HG02852 (cell line): ENCODE results near the gene RILPL2.
"Not testable (repeated sequence)": the region's sequence is repeated elsewhere in the genome, so short reads cannot be mapped to it uniquely, and the experiment has no call there.

Experiments
- ATAC-seq: cut with Tn5 transposase; IDR thresholded peaks from one replicate; pipeline ENCODE4 v1.9.1; 2021; ENCODE audit warnings: mild to moderate bottlenecking, moderate library complexity; ENCODE audit not compliant: unreplicated experiment

RILPL2 gene

DNA sequence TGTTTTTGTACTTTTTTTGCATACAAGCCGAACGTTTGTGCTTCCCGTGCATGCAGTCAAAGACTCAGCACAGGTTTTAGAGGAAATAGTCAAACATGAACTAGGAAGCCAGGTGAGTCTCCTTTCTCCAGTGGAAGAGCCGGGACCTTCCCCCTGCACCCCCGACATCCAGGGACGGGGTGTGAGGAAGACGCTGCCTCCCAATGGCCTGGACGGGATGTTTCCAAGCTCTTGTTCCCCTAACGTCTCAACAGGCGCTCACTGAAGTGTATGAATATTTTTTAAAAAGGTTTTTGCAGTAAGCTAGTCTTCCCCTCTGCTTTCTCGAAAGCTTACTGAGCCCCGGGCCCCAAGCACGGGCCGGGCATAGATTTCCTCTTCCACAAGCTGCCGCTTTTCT lies 28.6 kb downstream of the RILPL2 start:
- not testable (repeated sequence) for ATAC-seq

DNA sequence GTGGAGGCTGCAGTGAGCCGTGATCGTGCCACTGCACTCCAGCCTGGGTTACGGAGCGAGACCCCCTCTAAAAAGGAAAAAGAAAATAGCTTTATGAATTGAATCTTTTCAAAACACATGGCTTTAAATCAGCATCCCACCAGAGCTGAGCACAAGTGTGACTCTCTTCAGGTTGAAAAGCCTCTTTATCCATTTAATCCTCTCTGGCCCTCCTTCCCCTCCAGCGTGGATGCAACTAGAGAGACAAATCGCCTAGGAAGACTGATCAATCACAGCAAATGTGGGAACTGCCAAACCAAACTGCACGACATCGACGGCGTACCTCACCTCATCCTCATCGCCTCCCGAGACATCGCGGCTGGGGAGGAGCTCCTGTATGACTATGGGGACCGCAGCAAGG lies 29.2 kb downstream of the RILPL2 start:
- not testable (repeated sequence) for ATAC-seq

DNA sequence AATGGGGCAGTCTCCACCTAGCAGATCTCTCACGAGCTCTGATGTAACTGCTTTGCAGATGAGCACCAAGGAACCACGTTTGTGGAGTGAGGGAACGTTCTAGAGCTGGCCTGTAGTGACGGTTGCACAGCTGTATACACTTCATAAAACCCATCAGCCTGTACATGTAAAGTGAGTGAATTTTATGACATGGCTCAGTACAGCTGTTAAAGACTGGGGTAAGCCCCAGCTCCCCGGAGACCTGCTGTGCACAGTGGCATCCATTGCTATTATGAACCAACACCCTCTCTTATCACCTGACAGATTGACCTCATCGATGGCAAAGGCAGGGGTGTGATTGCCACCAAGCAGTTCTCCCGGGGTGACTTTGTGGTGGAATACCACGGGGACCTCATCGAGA lies 31.9 kb downstream of the RILPL2 start:
- ATAC-seq: no peak

DNA sequence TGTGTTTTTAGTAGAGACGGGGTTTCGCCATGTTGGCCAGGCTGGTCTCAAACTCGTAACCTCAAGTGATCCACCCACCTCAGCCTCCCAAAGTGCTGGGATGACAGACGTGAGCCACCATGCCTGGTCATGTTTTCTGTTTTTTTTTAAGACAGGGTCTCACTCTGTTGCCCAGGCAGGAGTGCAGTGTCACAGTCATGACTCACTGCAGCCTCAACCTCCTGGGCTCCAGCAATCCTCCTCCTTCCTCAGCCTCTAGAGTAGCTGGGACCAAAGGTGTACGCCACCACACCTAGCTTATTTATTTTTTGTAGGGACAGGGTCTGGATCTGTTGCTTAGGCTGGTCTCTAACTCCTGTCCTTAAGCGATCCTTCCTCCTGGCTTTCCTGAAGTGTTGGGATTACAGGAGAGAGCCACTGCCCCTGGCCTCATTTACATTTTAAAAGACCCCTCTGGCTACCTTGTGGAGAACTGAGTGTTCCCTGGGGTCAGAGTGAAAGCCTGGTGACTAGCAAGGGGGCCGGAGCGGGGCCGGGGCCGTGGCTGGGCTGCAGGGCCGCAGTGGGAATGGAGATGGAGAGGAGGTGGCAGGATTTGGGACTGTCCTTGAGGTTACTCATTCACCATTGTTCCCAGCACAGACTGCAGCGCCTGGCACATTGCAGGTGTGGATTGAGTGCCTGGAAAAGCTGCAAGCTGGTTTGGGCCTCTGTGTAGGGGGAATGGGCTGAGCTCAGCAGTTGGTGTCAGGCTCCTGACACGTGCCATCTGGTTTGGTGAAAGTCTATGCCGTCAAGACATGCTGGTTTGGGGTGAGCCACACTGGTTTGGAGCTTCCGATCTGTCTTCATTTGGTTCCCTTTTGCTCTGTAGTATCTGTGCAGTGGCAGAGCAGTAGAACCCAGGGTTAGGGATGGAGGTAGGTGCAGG lies 34.5 kb downstream of the RILPL2 start:
- no peak for ATAC-seq

DNA sequence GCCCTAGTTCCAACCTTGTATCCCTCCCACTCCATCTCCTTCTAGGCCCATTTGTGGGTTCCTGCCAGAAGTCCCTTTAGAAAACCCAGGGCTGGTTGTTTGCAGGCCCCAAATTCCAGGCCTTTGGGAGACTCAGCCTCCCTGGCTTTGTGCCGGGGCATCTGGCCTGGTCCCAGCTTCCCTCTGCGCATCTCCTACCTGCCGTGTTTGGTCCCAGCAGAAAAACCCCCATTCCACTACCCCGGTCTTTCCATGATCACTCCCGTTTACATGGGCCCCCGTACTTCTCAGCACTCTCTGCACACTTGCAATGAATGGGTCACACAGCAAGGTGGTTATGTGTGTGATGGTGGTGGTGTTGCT lies 37.2 kb downstream of the RILPL2 start:
- no peak for ATAC-seq

DNA sequence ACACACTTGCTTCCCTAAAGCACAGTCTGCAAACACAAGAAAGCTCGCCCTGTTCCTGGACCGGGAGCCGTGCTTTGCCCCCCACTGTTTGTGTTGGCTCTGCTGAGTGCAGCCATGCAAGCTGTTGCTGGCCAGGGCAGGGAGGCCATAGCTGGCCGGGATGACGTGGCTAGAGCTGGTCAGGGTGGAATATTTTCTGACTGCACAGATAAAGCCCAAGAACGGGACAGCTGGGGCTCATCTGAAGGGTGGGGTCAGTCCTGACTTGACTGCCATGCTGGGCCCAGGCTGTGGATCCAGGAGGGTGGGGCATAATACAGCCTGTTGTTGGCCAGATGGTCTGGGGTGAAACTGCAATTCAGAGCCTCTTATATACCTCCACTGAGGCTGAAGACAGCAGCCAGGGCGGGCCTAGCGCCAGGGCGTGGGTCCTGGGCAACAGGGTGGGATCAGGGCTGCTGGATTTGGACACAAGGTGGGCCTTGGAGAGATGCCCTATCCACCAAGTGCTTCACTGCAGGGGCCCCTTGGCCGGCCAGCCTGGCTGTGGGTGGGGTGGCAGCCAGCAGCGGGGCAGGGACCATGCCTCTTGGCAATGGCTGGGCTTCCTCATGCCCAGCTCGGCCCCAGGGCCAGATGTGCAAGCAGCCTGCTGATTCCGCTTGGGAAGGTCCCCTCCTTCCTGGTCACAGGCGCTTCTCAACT lies 37.8 kb downstream of the RILPL2 start:
- no peak for ATAC-seq

DNA sequence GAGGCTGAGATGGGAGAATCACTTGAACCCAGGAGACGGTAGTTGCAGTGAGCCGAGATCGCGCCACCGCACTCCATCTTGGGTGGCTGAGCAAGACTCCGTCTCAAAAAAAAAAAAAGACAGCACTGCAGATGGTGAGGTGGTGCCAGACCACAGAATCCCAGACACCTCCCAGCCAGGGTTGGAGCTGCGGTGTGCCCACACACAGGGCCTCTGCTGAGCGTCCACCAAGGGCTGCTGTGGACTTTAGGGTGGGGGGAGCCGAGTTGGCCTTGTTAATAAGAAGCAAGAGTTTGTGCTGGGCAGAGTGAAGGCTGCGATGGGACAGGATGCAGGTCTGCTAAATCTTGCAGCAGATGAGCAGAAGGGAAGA lies 38.3 kb downstream of the RILPL2 start:
- no peak for ATAC-seq

DNA sequence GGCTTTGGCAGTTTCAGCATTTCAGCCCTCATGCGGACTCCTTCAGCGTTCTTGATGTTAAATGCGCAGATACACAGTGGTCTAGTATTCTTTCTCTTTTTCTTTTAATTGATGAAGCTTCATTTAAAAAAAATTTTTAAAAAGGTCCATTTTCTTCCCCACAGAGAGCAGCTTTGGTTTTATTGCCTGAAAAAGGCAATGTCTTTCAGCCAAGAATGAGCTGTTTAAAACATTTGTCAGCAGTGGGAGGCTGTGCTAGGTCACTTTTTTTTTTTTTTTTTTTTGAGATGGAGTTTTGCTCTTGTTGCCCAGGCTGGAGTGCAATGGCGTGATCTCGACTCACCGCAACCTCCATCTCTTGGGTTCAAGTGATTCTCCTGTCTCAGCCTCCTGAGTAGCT lies 39.1 kb downstream of the RILPL2 start:
- ATAC-seq: no peak

DNA sequence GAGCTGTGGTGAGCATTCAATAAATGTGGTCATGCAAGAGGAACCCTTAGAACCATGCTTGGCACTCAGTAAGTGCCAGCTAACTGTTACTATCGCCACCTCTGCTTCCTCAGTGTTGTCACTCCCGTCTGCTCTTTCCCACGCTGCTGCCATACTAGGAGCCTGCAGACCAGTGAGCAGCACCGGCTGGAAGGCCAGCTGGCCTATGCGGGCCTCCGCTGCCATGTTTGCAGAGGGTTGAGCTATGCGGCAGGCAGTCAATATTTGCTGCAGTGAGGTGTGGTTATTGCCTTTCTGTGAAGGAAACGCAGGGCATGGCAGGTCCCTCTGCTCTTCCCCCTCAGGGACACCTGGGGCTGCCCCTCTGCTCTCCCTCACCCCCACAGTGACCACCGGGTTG lies 39.5 kb downstream of the RILPL2 start:
- ATAC-seq: no peak

DNA sequence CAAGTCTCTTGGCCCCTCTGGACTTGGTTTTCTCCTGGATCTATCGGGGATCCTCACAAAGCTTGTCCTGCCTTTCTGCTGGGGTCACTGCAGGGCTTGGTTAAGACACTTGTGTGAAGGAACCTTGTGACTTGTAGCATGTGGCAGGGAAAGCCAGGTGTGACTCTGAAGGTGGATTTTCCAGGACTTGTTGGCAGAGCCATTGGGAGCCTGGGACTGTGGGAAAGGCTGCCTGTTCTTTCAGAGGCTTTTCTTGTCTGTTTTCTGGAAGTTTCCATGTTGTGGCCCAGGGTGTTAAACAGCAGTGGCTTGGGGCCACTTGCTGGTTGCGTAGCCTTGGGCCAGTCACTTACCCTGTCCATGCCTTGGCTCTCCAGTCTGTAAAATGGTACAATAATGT lies 39.9 kb downstream of the RILPL2 start:
- no peak for ATAC-seq

DNA sequence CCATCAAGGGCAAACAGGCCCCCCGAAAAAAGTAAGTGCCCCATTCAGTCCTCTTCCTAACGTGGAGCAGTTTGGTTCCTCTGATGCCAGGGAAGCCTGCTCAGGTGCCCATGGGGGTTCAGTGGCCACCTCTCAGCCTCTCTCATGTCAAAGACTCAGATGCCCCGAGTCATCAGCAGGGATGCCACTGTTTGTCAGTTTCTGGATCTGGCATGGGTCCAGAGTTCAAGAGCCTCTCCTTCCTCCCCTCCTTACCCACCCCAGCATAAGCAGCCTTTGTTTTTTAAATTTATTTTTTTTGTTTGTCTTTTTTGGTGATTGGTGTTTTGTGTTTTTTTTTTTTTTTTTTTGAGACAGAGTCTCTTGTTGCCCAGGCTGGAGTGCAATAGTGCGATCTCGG lies 41.2 kb downstream of the RILPL2 start:
- no peak for ATAC-seq

DNA sequence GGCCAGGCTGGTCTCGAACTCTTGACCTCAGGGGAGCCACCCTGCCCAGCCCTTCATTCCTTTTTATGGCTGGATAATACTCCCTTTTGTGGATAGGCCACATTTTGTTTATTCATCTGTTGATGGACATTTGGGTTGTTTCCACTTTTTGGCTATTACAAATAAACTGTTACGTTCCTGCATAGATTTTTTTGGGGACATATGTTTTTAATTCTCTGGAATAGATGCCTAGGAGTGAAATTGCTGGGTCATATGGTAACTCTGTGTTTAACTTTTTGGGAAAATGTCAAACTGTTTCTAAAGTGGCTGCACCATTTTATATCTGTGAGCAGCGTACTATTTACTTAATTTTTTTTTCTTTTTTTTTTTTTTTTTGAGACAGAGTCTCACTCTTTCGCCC lies 42.7 kb downstream of the RILPL2 start:
- ATAC-seq: no peak

DNA sequence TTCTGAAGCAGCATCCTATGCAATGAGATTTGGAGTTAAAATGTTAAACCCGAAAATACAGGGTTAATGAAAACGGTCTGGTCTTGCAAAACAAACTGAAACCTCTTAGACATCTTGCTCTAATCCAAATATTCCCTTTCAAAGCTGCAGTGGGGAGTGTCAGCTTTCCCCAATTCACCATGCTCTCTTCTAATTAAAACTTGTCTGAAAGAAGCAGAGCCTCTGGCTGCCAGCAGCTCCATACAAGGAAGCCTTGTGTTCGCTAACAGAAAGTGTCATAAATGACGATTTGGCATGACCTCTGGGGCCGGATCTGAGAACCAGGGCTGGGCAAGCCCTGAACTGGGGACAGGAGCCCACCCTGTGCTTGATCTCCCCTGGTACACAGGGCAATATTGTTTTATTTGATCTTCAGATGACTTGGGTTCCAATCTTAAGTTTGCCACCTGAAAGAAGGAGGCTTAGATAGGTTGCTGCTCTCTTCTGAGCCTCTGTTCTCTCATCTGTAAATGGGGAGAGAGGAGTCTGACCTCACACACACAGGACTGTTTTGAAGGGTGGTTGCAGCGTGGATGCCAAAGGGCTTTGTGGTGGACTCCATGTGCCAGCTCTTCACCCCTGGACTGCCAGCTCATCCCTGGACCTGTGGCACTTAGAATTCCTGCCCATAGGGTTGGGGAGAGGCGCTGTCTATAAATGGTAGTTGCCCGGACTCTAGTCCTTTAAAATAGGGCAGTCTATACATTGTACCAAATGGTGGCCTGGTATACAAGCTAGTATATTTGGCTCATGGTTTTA lies 44.7 kb downstream of the RILPL2 start:
- ATAC-seq: no peak

DNA sequence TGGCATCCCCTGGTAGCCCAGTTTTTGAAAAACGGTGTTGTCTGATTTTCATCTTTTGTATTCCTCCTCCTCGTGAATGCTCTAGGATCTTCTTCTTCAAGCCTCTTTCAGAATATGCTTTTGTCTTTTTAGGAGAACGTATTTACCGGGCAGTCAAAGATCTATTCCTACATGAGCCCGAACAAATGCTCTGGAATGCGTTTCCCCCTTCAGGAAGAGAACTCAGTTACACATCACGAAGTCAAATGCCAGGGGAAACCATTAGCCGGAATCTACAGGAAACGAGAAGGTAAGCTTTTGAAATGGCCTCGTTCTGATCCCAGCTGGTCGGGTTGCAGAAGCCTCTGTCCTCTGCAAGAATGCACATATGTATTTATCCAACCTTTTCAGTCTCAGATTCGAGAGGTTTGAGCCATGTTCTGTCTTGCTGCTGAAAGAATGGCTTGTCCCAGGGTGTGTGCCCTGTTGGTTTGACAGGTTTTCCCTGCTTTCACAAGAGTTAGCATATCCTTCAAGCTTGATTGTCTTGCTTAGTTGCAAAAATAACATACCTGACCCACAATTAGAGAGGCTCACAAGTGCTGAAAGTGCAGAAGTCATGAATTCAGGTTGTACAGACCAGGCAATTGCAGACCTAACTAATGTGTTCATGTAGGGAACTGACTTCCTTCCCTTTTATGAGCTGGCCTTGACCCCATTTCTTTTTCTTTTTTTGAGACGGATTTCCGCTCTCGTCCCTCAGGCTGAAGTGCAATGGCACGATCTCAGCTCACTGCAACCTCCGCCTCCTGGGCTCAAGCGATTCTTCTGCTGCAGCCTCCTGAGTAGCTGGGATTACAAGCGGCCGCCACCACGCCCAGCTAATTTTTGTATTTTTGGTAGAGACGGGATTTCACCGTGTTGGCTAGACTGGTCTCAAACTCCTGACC lies 45.7 kb downstream of the RILPL2 start:
- ATAC-seq: no peak

DNA sequence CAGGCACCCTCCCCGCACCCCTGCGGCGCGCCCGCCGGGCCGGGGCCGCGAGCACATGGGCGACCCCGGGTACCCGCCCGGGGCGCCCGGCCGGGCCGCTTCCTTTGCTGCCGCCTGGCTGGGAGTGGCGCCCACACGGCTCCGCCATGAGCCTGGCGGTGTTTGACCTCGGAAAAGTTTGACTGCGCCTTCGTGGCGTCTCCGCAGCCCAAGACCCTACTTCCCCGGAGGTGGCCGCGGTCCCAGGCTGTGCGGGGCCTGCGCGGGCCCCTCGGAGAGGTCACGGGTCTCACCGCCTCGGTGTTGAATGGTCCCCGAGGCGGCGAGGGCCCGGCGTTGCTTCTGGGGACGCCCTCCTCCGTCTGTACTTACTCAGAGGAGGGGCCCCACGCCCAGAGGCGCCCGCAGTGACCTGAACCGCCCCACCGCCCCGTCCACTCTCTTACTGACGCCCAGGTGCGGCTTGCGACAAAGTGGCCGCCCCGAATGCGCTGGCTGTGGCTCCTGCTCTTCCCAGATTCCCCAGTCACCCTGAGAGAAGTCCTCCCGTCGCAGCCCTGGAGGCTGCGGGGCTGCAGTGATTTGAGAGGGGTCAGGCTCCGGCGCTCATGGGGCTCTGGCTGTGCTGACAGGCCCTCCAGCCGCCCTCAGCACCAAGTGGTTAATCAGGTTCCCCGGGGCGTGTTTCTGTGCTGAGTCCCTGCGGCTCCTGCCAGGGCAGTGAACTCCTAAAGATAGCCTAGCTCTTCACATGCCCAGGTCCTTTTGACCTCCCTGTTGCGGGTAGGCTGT lies 46.7 kb downstream of the RILPL2 start:
- ATAC-seq: no peak

DNA sequence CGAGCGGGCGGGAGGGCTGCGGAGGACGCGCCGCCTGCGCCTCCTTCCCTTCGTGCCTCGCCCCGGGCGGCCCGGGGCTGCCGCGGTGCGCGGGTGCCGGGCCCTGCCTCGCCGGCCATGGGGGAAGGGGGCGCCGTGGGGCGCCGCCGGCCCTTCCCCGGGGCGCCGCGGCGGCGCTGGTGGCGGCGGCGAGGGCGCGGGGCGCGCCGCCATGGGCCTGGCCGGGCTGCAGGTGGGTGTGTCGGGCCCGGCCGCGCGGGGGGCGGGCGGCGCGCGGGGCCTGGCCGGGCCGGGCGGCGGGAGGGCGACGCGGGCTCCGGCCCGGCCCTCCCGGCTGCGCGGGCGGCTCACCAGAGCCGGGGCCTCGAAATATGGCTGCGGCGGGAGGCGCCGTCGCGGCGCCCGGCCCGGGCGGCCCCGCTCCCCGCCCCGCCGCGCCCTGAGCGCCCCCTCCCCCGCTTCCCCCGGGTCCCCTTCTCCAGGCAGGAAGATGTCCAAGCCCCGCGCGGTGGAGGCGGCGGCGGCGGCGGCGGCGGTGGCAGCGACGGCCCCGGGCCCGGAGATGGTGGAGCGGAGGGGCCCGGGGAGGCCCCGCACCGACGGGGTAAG lies 47.4 kb downstream of the RILPL2 start:
- peak; percentile 13 for ATAC-seq

DNA sequence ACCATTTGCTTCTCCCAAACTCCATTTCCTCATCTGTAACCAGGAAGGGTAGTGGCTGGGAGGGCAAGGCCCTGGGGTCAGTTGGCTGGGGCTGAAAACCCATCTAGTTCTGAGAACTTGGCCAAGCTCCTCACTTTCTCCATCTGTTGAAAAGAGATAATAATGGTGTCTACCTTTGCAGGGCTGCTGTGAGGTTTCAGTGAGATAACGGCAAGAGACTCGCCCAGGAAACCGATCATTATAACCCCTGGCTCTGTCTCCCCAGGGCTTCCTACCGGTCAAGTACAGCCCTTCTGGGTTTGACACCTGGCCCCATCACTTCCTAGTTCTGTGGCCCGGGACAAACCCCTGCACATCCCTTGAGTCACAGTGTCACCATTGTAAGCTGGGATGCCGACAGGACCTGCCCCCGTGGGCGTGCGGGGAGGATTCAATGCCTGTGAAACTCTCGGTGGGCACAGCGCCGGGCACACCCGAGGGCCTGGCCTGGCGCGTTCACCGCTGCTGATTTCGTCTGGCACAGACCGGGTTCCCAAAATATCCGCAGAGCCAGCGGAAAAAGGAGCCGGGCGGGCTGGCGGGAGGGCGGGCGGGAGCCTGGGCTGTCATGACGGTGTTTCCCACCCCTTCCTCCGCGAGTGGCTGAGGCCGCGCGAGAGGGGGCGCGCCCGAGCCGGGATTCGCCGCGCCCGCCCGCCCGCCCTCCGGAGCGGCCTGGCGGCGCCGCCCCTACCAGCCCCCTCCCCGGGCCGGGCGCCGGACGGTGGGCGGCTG lies 48.1 kb downstream of the RILPL2 start:
- ATAC-seq: peak; percentile 38

DNA sequence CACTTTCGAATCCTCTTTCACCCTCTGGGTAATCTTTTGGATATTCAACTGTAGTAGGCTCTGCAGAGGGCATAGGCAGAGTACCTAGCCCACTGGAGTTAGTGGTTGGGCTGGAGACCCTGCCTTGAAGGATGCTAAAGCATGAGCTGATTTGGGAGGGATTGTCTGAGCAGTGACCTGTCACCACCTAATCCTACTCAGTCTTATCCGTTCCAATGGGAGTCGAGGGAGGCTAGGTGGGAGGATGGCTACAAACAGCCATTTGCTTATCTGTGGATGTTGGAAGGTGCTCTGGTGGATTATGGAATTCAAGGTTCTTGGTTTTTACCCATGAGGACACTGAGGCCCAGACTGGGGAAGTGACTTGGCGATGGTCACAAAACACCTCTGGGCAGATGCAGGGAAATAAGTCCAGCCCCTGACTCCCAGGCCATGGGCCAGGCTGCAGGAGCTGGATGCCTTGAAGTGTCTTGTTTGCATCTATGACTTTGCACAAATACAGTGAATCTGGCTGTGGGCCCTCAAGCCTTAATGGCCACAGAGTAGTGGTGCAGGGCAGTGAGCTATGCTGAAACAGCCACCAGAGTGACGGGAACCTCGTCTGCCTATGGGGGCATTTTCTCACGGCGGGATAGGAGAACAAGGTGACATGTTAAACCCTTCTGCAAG lies 48.8 kb downstream of the RILPL2 start:
- no peak for ATAC-seq
